Measurements from ENCODE around the gene IPO11.

The IPO11 gene

DNA sequence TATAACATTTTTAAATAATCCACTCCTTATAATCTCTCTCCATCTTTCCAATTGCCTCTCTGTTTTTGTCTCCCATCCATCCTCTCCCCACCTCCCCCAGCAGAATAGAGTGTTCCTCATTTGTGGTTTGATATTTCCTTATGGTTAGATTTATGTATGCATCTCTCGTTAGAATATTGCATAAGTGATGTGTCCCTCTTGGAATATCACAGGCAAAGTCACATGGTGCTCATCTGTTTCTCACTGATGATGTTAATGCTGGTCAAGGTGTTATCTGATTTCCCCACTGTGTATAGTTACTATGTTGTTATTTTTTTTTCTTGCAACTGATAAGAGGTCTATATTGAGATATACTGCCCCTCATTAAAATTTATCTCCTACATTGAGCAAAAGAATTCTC is 162.9 kb downstream of the IPO11 start:
- no peak for DNase-seq

DNA sequence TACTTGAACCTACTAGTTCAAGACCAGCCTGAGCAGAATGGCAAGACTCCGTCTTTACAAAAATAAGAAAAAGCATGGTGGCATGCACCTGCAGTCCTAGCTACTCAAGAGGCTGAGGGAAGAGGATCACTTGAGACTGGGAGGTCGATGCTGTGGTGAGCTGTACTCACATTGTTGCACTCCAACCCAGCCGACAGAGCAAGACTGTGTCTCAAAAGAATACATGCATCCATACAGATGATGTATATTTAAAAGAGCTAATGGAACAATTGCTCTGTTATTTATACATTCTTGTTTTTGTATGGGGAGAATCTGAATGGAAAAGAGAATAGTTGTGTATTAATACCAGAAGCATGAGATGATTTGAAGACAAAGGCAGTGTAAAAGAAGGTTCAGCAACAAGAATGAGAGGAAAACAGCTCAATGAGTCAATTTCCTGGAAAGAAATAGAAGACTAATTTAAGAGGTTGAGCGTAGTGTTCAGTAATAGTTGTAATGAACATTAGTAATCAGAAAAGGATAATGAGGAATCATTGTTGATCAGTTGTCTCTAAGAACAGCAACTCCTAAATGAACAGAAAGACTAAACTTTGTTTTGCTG is 164.1 kb downstream of the IPO11 start:
- no peak for DNase-seq

DNA sequence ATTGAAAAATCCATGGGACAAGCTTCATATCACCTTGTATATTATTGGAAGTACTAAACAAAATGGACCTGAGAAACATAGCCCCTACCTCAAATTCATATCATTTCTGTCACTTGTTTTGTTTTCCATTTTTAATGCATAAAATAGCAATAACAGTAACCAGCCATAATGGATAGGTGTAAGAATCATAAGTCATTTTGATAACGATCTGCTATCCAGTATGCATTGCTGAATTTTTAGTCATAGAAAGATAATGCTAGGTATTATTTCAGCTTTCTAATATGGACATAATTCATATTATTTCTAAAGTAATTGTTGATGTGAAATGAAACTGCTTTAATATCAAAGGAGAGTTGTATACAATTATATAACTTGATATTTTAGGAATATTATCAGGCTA is 164.9 kb downstream of the IPO11 start:
- no peak for DNase-seq

DNA sequence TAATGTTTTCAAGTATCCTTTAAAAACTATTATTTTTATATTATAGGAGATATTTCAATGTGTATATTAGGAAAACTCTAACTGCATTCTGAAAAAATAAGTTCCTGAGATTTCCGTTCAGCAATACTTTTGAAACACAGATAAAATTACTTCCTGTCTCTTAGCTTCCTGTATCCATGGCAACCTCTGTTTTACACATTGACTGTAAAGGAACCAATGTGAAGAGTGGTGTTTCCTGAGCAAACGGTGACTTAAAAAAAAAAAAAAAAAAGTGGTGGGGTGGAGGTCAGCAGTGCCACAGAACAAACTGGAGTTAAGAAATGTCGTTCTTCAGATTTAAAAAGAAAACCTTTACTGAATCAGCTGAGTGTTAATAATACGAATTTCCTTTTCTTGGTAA is 166.0 kb downstream of the IPO11 start, which contains the start of gene LRRC70:
TSS of gene LRRC70 (plus strand) at position 280 of the 400 bp plus-strand sequence. CDS start 620 bp downstream, outside the sequence.
- DNase-seq = no peak

DNA sequence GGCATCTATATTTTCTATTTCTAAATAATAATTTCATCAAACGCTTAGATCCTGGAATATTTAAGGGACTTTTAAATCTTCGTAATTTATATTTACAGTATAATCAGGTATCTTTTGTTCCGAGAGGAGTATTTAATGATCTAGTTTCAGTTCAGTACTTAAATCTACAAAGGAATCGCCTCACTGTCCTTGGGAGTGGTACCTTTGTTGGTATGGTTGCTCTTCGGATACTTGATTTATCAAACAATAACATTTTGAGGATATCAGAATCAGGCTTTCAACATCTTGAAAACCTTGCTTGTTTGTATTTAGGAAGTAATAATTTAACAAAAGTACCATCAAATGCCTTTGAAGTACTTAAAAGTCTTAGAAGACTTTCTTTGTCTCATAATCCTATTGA is 167.2 kb downstream of the IPO11 start:
- DNase-seq = no peak

DNA sequence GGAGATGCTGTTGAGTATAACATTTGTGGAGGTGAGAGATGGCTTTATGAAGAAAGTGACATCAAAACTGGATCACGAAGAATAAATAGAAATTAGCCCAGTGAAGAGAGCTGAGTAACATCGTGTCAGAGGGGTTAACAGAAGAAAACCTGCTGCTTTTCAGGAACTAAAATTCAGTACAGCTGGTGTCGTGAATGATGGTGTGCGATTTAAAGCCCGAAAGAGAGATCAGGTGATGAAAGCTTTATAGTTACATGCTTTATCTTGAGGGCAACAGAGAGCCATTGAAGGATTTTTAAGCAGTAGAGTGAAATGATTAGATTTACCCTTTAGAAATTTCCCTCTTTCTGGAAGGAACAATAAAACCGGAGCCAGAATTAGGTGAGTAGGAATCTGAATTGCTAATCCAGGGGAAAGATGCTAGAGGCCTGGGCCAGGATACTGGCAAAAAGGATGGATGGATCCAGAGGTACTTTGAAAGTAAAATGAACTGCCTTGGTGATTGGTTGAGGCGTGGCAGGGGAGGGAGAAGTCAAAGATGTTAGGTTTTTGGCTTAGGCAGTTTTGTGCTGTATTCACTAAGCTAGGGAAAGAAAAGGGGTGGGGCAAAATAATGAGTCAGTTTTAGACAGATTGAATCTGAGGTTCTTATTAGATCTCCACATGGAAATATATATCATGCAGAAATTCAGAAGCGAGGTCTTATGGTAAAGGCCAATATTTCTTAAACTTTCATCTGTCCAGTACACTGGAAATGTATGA is 169.5 kb downstream of the IPO11 start:
- no peak for DNase-seq

DNA sequence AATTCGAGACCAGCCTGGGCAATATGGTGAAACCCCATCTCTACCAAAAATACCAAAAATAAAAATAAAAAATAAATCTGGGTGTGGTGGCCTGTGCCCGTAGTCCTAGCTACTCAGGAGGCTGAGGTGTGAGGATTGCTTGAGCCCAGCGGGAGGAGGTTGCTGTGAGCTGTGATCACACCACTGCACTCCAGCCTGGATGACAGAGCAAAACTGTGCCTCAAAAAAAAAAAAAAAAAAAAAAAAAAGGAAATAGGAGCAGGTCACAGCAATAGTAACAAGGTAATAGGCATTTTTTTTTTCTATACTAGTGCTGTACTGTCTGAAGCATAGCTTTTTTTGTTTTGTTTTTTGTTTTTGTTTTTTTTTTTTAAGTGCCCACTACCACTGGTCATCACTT is 171.8 kb downstream of the IPO11 start:
- DNase-seq = no peak

DNA sequence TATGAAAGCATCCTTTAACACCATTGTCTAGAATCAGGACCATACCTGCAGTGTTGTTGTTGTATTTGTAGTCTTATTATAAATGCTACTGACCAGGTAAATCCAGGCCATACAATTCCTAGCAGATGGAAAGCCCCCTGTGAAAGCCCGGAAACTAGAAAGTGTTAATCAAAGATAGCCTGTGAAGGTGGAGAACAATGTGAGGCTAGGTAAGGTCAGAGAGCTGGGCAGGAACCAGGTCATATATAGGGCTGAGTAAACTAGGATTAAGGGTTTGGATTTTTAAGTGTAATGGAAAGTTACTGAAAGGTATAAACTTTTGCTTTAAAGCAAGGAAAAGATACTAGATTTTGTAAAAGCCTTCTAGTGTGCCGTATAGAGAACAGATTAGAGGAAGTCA is 172.7 kb downstream of the IPO11 start:
- no peak for DNase-seq

DNA sequence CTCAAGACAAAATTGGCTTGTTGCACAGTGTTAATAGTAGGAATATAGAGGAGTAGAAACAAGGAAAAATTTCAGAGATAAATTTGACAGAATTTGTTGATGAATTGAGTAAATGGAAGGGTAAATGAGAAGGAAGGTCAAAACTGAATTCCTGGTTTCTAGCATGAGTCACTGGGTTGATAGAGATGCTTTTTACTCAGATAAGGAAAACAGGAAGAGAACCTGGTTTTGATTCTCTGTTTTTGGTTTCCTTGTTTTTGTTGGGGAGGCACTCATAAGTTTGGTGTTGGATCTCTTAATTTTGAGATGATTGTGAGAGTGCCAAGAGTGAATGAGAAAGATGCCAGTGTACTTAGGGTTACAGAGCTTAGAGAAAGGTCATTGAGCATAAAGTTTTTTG is 173.2 kb downstream of the IPO11 start:
- no peak for DNase-seq

DNA sequence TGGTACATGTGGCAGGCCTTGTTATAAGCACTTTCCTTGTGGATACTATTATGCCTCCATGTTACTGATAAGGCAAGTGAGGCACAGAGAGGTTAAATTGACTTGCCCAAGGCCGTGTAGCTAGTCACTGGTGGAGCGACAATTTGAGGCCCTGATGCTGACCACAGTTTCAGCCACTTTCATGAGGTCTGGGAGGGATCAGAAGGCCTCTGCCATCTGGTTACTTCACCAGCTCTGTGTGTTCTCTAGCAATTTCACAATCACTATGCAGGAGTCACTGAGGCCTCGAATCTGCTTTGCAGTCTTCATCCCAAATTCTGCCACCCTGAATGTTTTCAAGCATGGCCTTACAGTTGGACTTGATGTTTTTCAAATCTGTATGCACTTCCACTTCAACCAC is 175.2 kb downstream of the IPO11 start:
- DNase-seq = no peak

DNA sequence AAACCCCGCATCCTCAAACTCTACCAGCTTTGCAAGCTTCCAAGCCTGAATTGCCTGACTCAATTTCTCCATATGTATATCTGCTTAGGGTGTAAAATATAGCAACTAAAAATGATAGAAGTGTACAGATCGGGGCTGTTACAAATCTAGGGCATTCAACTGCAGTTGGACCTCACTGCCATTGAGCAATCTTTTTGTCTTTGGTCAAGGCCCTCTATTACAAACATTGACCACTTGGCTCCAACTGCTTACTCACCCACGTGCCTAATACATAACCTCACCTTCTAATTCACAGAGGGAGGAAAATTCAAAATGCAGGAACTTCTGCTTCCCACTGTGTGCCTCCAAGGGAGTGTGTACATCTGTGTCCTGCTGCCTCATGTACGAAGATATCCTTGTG is 176.1 kb downstream of the IPO11 start:
- no peak for DNase-seq

DNA sequence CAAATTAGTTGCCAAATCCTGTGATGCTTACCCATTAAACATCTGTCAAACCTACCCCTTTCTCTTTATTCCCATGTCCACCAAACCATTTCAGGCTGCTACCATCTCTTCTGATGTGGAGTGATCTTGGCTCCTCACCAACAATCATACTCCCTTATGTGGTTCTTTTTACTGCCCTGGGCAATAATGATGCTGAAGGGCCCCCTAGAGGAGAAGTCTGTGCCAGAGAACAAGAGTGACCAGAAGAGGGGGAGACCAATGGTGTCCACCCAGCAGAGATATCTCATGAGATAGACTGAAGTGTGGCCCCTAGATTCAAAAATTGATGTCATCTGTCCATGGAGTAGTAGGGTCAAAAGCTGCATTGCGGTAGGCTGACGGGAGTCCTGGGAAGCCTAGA is 176.9 kb downstream of the IPO11 start:
- DNase-seq = no peak

DNA sequence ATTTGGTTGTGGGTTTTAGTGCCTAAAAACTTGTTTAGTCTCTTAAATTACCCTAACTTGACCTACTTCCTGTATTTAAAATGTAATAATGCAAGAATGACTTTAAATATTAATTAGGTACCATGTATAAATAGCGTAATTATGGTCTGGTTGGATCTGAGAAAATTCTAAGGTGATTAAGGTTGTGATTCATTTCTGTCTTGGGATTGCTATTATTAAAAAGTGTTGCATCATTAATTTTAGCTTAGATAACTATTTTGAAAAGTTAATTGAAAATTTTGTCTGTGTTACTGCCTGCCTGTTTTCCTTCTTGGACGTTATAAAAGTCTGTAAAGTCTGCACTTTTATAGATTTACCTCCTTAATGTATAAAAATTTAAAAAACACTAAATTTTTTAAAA is 177.8 kb downstream of the IPO11 start:
- DNase-seq = no peak

DNA sequence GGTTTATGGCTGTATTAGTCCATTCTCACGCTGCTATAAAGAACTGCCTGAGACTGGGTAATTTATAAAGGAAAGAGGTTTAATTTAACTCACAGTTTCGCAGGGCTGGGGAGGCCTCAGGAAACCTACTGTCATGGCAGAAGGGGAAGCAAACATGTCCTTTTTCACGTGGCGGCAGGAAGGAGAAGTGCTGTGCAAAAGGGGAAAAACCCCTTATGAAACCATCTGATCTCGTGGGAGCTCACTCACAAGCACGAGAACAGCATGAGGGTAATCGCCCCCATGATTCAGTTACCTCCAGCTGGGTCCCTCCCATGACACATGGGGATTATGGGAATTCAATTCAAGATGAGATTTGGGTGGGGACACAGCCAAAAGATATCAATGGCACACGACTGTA is 180.0 kb downstream of the IPO11 start:
- no peak for DNase-seq

DNA sequence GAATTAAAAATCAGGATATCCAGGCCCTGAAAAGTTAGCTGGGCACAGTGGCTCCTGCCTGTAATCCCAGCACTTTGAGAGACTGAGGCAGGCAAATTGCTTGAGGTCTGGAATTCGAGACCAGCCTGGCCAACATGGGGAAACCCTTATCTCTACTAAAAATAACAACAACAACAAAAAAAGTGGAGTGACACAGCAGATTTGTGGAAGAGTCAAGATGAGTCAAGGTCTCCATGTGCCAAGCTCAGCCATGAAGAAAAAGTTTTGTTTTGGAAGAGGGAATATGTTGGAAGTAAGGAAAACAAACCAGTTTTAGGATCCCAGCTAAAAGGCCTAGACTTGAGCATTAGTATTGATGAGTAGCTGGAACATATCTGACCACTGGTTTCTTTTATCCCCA is 180.8 kb downstream of the IPO11 start:
- DNase-seq = no peak

DNA sequence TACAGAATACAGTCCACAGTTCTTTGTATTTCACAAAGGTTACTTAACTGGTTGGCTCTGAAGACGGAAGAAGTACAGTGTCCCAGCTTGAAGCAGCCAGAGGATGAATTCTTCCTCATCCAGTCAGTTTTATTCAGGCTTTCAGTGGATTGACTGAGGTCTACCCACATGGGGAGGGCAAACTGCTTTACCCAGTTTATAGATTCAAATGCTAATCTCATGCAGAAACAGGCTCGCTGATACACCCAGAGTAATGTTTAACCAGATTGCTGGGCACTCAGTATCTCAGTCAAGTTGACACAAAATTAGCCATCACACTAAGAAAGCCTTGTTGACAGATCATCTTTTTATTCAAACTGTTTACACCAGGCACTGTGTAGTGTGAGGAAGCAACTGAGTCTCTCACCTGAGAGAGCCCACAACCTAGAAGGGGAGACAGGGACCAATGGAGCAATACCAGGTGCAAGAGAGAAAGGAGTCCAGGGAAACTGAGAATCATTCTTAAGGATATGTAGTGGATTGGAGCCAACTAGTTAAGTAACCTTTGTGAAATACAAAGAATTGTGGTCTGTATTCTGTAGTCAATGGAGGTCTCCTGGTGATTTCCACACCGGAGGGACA is 181.9 kb downstream of the IPO11 start:
- no peak for DNase-seq

DNA sequence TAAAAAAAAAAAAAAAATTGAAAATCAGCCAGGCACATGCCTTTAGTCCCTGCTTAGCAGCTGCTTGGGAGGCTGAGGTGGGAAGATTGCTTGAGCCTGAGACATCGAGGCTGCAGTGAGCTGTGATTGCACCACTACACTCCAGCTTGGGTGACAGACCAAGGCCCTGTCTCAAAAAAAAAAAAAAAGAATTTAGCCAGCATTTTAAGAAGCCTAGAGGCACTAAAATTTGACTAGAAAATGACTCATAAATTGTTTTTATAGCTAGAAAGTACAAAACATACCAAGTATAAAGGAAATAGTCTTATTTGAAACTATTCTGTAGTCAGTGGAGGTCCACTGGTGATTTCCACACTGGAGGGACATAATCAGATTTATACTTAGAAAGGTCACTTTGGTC is 183.5 kb downstream of the IPO11 start:
- DNase-seq = no peak

DNA sequence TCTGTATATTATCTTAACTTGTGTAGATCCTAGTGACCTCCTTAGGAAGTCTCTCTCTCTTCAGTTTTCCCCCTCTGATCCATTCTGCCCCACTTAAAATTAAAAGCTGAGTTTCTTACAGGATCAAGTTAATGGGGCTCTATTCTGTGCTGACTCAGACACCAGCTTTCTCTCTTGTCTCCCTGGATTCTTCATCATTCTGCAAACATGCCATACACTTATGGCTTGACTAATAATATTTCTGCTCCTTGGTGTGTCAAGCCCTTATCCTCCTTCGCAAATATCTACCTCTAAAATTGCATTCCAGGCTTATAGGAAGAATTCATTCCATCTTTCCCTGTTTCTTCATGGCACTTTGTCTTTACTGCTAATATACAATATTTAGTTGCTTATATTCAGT is 184.1 kb downstream of the IPO11 start:
- no peak for DNase-seq

DNA sequence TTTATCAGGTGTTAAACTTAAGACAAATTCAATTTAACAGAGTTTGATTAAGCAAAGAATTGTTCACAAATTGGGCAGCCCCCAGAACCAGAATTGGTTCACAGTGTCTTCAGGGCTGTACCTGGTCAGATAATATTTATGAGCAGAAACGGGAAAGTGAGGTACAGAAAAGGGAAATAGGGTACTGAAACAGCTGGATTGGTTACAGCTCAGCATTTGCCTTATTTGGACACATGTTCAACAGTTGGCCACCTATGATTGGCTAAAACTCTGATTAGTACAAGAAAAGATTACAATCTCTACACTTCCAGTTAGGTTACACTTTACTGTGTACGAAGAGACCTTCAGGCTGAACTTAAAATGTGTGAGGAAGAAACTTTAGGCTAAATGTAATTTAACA is 184.8 kb downstream of the IPO11 start:
- DNase-seq = no peak

DNA sequence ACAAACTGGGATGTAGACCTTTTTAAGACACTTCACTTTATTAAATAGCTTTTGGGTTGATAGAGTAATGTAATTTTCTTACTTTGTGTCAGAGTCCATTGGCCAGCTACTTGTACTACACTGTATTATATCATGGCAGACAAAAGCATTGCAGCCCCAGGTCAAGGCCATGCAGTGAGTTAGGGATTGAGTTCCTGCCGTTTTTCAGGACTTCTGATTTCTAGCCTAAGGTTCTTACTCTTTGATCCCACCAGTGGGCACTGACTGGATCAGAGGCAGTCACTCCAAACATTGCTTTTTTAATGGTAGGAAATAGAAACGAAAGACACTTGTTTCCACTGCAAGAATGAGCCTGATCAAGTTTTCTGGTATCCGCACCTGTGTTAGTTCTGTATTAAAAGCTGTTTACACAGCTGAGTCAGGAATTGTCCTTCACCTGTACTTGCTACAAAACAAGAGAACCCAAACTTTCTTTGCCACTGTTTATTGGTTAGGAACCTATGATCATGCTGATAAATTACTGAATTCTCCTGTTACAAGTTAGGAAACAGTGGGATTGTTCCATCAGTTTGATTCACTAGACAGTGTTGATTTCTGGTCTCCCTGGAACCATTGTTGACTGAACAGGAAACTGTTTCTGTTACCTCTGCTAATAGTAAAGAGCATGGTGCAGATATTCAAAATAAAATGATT is 188.1 kb downstream of the IPO11 start:
- DNase-seq = no peak

DNA sequence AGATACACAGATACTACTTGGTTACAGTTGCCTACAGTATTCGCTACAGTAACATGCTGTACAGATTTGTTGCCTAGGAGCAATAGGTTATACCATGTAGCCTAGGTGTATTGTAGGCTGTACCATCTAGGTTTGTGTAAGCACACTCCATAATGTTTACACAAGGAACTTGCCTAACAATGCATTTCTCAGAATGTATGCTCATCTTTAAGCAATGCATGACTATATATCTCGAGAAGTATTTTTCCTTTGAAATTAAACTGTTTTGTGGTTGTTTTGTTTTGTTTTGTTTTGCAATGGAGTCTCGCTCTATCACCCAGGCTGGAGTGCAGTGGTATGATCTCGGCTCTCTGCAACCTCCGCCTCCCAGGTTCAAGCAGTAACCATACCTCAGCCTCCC is 191.4 kb downstream of the IPO11 start:
- no peak for DNase-seq

DNA sequence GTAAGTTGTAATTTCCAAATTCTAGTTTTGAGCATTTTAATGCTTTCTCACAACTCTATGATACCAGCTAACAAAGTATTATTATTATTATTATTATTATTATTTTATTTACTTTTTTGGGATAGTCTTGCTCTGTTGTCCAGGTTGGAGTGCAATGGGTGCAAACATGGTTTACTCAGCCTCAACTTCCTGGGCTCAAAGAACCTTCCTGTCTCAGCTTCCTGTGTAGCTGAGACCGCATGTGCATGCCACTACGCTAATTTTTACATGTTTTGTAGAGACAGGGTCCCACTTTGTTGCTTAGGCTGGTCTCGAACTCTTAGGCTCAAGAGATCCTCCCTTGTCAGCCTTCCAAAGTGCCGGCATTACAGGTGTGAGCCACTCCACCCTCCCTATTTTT is 193.1 kb downstream of the IPO11 start:
- DNase-seq = no peak

DNA sequence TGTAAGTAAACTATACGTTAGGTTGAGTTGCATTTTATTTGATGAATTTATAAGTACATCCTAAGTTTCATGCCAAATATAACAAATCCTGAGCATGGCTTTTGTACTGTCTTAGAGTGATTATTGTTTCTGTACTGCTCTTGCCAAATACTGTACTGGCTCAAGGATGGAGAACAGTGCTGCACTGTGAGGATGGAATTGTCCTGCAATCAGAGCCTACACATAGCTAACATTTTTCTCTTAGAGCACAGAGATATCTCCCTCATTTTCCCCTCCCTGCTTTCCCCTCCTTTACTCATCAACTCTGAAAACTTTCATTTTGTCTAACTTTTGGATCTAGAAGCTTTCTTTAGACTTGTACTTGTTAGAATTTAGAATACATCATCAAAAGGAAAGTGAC is 194.3 kb downstream of the IPO11 start:
- no peak for DNase-seq

DNA sequence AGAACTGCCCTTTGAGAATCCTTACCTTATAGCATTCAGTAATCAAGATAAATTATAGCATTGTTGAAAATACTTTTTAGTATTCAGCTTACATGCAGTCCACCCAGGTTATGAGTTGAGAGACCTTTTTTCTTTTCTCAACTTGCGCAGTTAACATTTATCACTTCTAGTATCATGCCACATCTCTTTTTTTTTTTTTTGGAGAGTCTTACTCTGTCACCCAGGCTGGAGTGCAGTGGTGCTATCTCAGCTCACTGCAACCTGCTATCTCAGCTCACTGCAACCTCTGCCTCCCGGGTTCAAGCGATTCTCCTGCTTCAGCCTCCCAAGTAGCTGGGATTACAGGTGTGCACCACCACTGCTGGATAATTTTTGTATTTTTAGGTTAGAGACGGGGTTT is 195.1 kb downstream of the IPO11 start:
- no peak for DNase-seq
